HFFc6 (cell line): ENCODE measurements around the gene COL23A1. TPM values are rescaled to one million over a fixed set of nuclear protein-coding genes. Genes with fewer than 3 reads are reported as not detected.

ENCODE experiments used
- DNase-seq: peaks from one replicate; pipeline ENCODE4 v3.0.0-alpha.2; 2018
- H3K27ac Mint-ChIP-seq: 2 replicates; pipeline ENCODE4 v1.8.0; 2020; ENCODE audit warnings: mild to moderate bottlenecking, mixed read lengths
- H3K27me3 Mint-ChIP-seq: 2 replicates; pipeline ENCODE4 v1.8.0; 2021; ENCODE audit warnings: mild to moderate bottlenecking, moderate library complexity, mixed read lengths; ENCODE audit not compliant: insufficient read depth
- H3K36me3 Mint-ChIP-seq: 2 replicates; pipeline ENCODE4 v1.8.0; 2021; ENCODE audit warnings: low read depth, mixed read lengths
- H3K4me1 Mint-ChIP-seq: 2 replicates; pipeline ENCODE4 v1.8.0; 2020; ENCODE audit warnings: low read depth, mixed read lengths
- H3K4me3 Mint-ChIP-seq: 2 replicates; pipeline ENCODE4 v1.8.0; 2020; ENCODE audit warnings: mild to moderate bottlenecking, moderate library complexity, mixed read lengths
- H3K9me3 Mint-ChIP-seq: 2 replicates; pipeline ENCODE4 v1.8.0; 2020; ENCODE audit warnings: mild to moderate bottlenecking, mixed read lengths
- CTCF ChIP-seq: fragments of 200-600 bp; sonication (generic); IDR thresholded peaks from 2 replicates; pipeline ENCODE4 v1.5.0; 2021; ENCODE audit warnings: antibody characterized with exemption, mild to moderate bottlenecking
- total RNA-seq, 6 experiments: library from RNA; stranded (reverse); fragmentation: NEBNext Ultra II Directional; extraction: Animal tissue kit (Norgen Biotek cat#: 25700); gene quantifications; 2 replicates in 1 of 6; 3 replicates in 5 of 6; pipeline ENCODE4 v1.2.3, GENCODE V29; 2021

Gene COL23A1
- total RNA-seq, 6 experiments from 2014 or later: not detected

- Mint-ChIP-seq H3K27ac (no peak overlapping the region), H3K4me3 (no peak overlapping the region), H3K9me3 (peaks cover 43% of the 10 kb centered on the region), H3K36me3 (peaks cover 4% of the 10 kb centered on the region; the same call in 1 of the 2 replicates), H3K4me1 (no peaks in the 10 kb centered on the region), H3K27me3 (peaks cover 2% of the 10 kb centered on the region; the same call in 1 of the 2 replicates)
- no peak for TF ChIP-seq CTCF
- no peak for DNase-seq
Measured at GRCh38 chr5:178476531-178476930, 113.7 kb downstream of the COL23A1 start.

GRCh38 chr5:178475422-178475821, 114.8 kb downstream of the COL23A1 start:
- Mint-ChIP-seq H3K4me1 (no peaks in the 10 kb centered on the region), H3K36me3 (peaks cover 4% of the 10 kb centered on the region; the same call in 1 of the 2 replicates), H3K4me3 (no peak overlapping the region), H3K27me3 (peaks cover 7% of the 10 kb centered on the region), H3K27ac (no peak overlapping the region), H3K9me3 (peaks cover 41% of the 10 kb centered on the region)
- TF ChIP-seq CTCF: no peak
- DNase-seq: no peak

GRCh38 chr5:178474562-178475184, 115.5 kb downstream of the COL23A1 start:
- Mint-ChIP-seq H3K36me3 (peaks cover 4% of the 10 kb centered on the region; the same call in 1 of the 2 replicates), H3K4me1 (no peaks in the 10 kb centered on the region), H3K27me3 (peaks cover 11% of the 10 kb centered on the region), H3K9me3 (peaks cover 41% of the 10 kb centered on the region), H3K27ac (no peak overlapping the region), H3K4me3 (no peak overlapping the region)
- TF ChIP-seq CTCF: no peak
- no peak for DNase-seq

GRCh38 chr5:178473854-178474253, 116.3 kb downstream of the COL23A1 start:
- Mint-ChIP-seq H3K27ac (no peak overlapping the region), H3K27me3 (peaks cover 9% of the 10 kb centered on the region), H3K4me3 (no peak overlapping the region), H3K36me3 (no peaks in the 10 kb centered on the region; the same call in 1 of the 2 replicates), H3K4me1 (no peaks in the 10 kb centered on the region; the same call in 1 of the 2 replicates), H3K9me3 (peaks cover 39% of the 10 kb centered on the region)
- no peak for DNase-seq
- TF ChIP-seq CTCF: no peak

GRCh38 chr5:178472138-178472537, 118.1 kb downstream of the COL23A1 start:
- no peak for DNase-seq
- Mint-ChIP-seq H3K27ac (no peak overlapping the region), H3K9me3 (peaks cover 40% of the 10 kb centered on the region), H3K4me1 (peaks cover 11% of the 10 kb centered on the region), H3K4me3 (no peak overlapping the region), H3K36me3 (no peaks in the 10 kb centered on the region; the same call in 1 of the 2 replicates), H3K27me3 (peaks cover 9% of the 10 kb centered on the region)
- TF ChIP-seq CTCF: no peak
